ENCODE data around the gene EPHA10. TPM values are rescaled to one million over a fixed set of nuclear protein-coding genes. Genes with fewer than 3 reads are reported as not detected.

The EPHA10 gene
- total RNA-seq, 1 experiment from 2014 or later: 1.0 TPM

- DNase-seq (ENCODE audit: unreplicated experiment): peak; percentile 46
- no TSS peak for BruUV-seq (replicated peaks)
- no peak for TF ChIP-seq CTCF (IDR thresholded peaks at IDR 0.05; ENCODE audit: unreplicated experiment)
- Mint-ChIP-seq H3K9me3 (ENCODE audit: unreplicated experiment) (no peaks in the 10 kb centered on the region), H3K4me1 (ENCODE audit: insufficient read depth, unreplicated experiment) (peaks cover 16% of the 10 kb centered on the region), H3K36me3 (ENCODE audit: insufficient read depth, unreplicated experiment) (peaks cover 34% of the 10 kb centered on the region), H3K27ac (ENCODE audit: low read depth, unreplicated experiment) (peak within 1 kb of the TSS; percentile 71), H3K27me3 (ENCODE audit: insufficient read depth, unreplicated experiment) (no peaks in the 10 kb centered on the region), H3K4me3 (ENCODE audit: unreplicated experiment) (peak within 1 kb of the TSS; percentile 82)
- ChIA-PET CTCF (interaction anchor here (1.6 kb wide), 1 partner anchor 66 kb away, joined by 4 read pairs; the partner anchor contains the start of gene MTF1), POLR2A (interaction anchor here (1.1 to 1.3 kb wide), 3 partner anchors 13 to 105 kb away, joined by 4 read pairs; partner anchors contain the start of genes C1orf122 and YRDC)
- intact Hi-C loops (cut with micrococcal nuclease): loop anchor here (1.0 kb wide), 1 partner anchor 104 kb away; a partner anchor contains a TSS
These were observed 29.0 kb upstream of the EPHA10 start, which contains the start of gene MANEAL for GRCh38 chr1:37793773-37794371. Gene MANEAL, plus strand, starts transcription at chr1:37793847. Its CDS starts 336 bp downstream, at chr1:37794183.

- CTCF ChIA-PET: no interaction called here
These were observed 28.2 kb upstream of the EPHA10 start for GRCh38 chr1:37792943-37793686.

GRCh38 chr1:37782491-37782890 lies 17.6 kb upstream of the EPHA10 start:
- H3K27ac Mint-ChIP-seq (ENCODE audit: low read depth, unreplicated experiment): no peak overlapping the region
- BruUV-seq (replicated peaks): no TSS peak

More at GRCh38 chr1:37792943-37793686, 28.2 kb upstream of the EPHA10 start:
- no peak overlapping the region for H3K27ac Mint-ChIP-seq (ENCODE audit: low read depth, unreplicated experiment)
- no peaks in the 10 kb centered on the region for H3K9me3 Mint-ChIP-seq (ENCODE audit: unreplicated experiment)
- H3K36me3 Mint-ChIP-seq (ENCODE audit: insufficient read depth, unreplicated experiment): peaks cover 27% of the 10 kb centered on the region
- intact Hi-C loops (cut with micrococcal nuclease): no loop called here
- no peak for DNase-seq (ENCODE audit: unreplicated experiment)
- no TSS peak for BruUV-seq (replicated peaks)
- TF ChIP-seq CTCF (IDR thresholded peaks at IDR 0.05; ENCODE audit: unreplicated experiment): no peak
- H3K27me3 Mint-ChIP-seq (ENCODE audit: insufficient read depth, unreplicated experiment): no peaks in the 10 kb centered on the region
- POLR2A ChIA-PET: interaction anchor here (1.1 kb wide), 1 partner anchor 16 kb away, joined by 4 read pairs; the partner anchor contains the start of gene YRDC
- H3K4me3 Mint-ChIP-seq (ENCODE audit: unreplicated experiment): peak overlapping the region; percentile 82
- peaks cover 16% of the 10 kb centered on the region for H3K4me1 Mint-ChIP-seq (ENCODE audit: insufficient read depth, unreplicated experiment)

More at GRCh38 chr1:37782491-37782890, 17.6 kb upstream of the EPHA10 start:
- no peak for TF ChIP-seq CTCF (IDR thresholded peaks at IDR 0.05; ENCODE audit: unreplicated experiment)
- ChIA-PET CTCF (no interaction called here), POLR2A (interaction anchor here (1.0 to 1.2 kb wide), 2 partner anchors 23 to 24 kb away, joined by 3 read pairs; no protein-coding TSS in a partner anchor)
- H3K4me3 Mint-ChIP-seq (ENCODE audit: unreplicated experiment): no peak overlapping the region
- peaks cover 11% of the 10 kb centered on the region for H3K27me3 Mint-ChIP-seq (ENCODE audit: insufficient read depth, unreplicated experiment)
- H3K9me3 Mint-ChIP-seq (ENCODE audit: unreplicated experiment): no peaks in the 10 kb centered on the region
- DNase-seq (ENCODE audit: unreplicated experiment): no peak
- intact Hi-C loops (cut with micrococcal nuclease): no loop called here
- no peaks in the 10 kb centered on the region for H3K4me1 Mint-ChIP-seq (ENCODE audit: insufficient read depth, unreplicated experiment)
- no peaks in the 10 kb centered on the region for H3K36me3 Mint-ChIP-seq (ENCODE audit: insufficient read depth, unreplicated experiment)
